HG02678 (cell line): Measurements from ENCODE around the gene INSC.

ENCODE experiments used
- ATAC-seq: cut with Tn5 transposase; IDR thresholded peaks from one replicate; pipeline ENCODE4 v1.9.1; 2021; ENCODE audit warnings: mild to moderate bottlenecking, moderate library complexity; ENCODE audit not compliant: unreplicated experiment

The INSC gene

DNA sequence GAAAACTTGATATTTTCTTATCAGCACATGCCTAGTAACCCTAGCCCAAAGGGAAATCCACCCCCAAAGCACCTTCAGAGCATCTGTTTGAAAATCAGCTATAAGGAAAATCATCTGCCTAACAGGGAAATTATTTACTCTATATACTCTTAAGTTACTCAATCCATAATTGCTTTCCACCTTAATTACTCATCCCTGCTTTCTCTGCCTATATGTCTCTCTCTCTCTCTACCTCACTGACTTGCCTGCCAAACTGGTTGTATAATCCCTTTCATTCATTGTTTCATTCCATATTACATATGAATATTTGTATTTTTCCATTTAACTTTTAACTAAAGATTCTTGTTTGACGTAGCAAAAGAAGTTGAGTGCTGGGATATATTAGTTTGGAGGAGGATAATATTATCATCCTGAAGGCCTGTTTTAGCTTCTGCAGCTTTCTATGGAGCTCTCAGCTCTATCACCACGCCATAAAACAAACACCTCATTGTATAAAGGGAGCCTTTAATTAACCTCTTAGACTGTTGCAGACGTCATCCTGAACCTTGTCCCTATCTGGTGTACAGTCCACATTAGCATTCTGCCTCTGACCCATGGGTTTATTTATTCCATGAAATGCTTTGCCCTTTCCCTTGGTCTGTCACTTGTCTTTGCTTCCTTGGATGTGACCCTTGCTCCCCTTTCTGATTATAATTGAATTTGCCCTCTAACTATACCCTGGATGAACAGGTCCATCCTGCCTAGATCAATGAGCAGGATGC lies 98.9 kb downstream of the INSC start:
- no peak for ATAC-seq

DNA sequence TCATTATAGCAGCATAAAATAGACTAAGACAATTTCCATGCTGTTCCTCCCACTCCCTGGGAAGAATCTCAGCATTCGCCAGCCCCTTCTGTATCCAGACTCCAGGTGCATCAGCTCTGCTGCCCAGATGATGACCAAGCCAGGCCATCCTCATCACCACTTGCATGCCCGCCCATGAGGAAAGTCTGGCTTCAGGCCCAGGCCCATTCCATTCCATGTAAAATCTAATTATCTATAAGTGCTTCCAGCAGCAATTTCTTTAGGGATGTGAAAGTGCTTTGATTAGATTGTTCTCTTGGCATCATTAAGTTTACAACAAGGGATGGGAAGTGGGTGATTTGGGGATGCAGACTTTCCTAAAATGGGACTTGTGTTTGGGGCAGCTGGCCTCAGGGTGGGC lies 100.3 kb downstream of the INSC start:
- no peak for ATAC-seq

DNA sequence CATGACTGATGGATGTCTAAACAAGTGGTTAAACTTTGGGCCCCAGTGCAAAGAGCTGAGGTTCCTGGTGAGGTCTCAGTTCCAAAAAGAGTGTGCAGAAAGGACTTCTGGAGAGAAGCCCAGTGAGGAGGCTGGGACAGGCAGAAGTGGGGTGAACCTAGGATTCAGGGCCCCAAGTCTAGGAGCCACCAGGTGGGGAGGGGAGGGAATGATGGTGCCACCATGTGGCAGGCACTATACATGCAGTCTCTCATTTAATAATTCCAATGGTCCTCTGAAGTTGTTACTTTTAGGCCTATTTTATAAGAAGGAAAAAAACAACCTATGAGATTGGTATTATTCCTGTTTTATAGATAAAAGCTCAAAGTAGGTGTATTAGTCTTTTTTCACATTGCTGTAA lies 102.0 kb downstream of the INSC start:
- peak; percentile 66 for ATAC-seq

DNA sequence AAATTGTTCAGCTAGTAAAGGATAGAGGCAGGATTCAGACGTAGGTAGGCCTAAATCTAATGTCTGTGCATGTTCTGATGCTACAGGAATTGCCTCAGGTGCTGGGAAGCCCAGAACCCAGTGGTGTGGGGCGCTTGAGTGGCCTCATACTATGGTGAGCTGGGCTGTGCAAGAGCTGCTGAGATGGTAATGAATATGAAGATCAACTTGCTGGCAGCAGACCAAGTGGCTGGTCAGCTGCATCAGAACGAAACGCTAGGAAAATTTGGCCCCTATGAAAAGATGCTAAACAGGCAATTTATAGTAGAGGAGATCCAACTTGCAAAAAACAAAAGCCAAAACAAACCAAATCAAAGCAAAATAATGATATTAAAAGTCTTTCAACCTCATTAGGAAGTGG lies 102.7 kb downstream of the INSC start:
- no peak for ATAC-seq

DNA sequence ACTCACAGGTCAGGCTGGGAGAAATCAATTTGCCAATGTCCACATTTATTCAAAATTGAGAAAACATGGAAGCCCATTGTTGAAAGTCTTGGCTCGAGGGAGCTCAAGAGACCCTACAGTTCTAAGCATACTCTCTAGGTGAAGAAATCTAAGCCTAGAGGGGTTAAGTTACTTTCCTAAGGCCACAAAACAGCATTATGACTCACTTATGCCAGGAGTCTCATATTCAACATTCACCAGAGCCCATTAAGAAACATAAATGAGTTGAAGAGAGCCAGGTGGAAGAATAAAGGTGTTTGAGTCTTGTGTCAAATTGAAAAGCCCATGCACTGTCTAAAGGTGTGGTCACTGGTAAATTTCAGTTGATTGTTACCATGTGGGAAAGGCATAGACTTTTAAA lies 108.1 kb downstream of the INSC start:
- no peak for ATAC-seq

DNA sequence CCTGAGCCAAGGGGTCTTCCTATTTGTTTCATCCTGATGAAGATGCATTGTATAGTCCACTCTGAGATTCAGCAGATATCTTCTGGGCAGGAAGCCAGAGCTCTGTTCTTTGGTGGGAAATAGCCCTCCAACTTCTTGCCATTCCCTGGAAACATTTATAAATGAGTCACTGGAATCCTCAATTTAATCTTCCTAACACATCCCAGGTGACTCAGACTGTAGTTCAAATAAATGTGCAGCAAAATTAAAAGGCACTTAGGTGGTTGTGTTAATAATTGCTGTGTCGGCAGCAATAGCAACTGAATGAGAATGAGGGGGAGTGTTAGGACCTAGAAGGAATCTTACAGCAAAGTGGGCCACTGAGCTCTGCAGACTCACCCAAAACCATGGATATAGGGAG lies 108.6 kb downstream of the INSC start:
- no peak for ATAC-seq

DNA sequence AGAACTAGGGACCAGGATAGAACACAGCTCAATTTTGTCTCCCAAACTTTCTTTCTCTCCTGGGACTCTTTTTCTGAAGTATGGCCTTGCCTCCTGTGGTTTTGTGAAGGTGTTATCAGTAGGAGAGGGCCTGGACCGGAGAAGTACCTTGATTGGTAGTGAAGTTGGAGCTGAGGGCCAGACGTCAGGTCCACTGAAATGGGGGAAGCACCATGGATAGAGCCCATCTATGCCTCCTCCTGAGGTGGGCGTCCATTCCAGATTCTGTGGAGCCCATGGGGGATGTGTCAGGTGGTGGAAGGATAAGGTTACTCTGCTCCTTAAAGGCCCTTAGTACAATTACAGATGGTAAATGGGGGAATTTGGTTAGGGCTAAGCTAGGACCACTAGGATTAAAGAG lies 109.7 kb downstream of the INSC start:
- no peak for ATAC-seq

DNA sequence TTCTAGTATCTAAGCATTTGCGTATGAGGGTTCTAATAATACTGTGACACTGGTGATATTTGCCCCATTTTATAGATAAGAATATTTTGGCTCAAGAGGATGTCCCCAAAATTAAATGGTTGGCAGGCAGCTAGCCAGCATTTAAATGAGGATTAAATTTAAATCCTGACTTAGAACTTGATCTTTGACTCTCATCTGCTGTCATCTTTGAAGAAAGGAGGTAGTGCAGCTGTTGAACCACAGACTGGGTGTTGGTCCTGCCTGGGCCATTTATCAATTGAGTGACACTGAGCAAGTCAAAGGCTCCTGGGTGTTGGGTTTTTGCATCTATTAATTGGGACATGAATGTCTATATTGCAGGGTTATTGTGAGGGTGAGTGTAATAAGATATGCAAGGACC lies 112.3 kb downstream of the INSC start:
- ATAC-seq = no peak

DNA sequence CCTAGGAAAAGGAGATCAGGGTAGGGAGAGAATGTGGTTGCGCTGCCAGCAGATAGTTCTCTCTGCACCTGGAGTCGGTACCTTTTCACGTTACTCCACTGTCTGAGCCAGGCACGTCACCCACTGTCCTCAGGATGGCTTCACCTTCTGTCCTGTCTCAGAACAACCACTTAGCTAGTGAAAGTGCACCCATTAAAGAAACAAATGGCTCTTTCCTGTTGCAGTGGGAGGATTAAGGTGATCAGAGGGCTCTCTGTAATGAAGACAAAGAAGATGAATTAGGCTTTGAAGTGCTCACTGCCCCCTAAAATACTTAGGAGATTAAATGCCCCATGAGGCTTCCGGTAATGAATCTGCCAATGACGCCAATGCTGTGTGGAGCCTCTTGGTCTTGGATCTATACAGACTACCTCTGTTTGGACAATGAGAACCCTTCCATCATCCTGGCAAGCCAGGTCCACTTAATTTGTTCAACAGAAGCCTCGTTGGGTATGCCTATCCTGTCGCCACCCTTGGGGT lies 113.7 kb downstream of the INSC start:
- ATAC-seq = no peak

DNA sequence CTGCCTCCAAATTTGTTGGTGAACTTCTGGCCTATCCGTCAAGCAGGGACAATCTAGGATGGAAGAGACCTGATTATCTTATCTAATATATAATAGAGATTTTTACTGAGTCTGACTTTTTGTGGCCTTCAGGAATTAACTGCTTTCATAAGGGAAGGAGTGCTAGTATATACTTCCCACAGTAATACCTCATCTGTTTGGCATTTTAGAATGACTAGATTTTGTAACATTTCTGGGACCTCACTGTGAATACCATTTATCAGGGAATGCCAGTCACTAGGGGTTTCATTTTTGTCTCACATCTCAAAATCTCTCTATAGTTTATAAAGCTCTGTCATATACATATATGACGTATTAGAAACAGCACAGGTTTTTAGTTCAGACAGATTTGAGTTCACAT lies 114.3 kb downstream of the INSC start:
- ATAC-seq = no peak

DNA sequence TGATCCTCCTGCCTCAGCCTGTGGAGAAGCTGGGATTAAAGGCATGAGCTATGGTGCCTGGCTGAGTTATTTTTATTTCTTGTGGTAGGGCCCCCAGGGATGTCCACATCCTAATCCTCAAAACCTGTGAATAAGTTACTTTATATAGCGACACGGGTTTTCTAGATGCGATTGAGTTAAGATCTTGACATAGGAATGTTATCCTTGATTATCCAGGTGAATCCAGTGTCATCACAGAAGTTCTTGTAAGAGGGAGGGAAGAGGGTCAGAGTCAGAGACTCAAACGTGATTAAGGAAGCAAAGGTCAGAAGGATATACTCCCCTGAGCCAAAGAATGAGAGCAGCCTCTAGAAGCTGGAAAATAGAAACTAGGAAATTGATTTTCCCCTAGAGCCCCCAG lies 117.8 kb downstream of the INSC start:
- no peak for ATAC-seq

DNA sequence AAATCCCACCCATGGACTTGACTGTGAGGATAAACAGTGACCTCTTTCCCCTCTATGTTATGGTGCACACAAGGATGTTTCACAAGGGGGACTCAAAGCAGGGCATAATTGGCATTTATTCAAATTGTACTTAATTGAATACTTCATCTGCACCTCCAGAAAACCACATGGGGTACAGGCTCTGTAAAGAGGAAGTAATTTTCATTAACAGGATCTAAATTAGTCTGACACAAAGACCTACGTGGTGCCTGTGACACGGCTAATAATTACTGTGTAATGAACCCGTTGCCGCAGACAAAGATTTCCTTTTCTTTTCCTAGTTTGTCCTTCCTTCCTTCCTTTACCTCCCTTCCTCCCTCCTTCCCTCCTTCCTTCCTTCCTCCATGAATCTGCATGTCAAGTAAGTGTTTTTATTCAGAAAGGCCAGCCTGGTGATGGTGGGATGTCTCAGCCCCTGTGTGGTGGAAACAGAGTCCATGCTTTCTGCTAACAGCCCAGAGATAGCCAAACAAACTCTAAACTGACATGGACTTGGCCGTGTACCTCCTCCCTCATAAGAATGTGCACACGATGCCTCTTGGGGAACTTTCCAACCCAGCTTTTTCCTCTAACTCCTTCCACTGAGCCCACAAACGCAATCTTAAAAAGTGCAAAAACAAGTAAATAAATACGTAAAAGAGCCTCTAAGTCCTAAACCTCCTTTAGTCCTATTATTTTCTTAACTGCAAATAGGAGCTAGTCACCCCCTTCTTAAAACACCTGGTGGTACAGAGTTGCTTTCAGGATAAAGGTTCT lies 118.8 kb downstream of the INSC start:
- no peak for ATAC-seq

DNA sequence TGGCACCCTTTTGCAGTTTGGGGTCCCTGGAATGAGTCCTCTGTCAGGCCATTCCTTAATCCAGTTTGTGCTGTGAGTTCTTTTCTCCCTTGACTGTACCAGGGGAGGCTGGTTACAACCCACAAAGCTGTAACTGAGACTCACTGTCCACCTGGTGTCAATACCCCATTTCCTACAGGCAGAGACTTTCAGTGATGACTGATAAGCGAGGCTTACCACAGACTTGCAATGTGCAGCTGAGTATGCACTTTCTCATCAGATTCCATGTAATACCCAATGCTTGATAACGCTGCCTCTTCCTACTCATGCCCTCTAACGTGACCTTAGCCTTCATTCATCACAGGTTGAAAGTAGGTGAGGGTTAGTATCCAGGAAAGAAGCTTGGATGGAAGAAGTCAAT lies 120.1 kb downstream of the INSC start:
- no peak for ATAC-seq

DNA sequence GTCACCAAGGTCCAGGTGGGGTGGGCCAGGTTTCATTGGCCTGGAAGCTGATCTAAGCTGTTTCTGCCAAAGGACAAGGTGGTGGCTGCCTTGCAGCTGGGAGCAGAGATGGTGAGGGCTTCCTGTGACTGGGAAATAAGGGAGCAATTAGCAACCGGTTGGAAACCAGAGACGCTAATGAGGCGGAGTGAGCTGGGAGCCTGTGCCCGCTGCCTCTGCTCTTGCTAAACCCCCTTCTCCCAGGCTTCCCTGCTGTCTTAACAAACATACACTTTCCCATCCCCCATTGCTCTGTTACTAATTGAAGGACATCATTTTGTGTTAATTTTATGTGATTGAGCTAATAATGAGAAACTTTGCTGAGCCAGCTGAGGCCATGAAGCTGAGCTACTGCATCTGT lies 121.8 kb downstream of the INSC start:
- ATAC-seq = no peak

DNA sequence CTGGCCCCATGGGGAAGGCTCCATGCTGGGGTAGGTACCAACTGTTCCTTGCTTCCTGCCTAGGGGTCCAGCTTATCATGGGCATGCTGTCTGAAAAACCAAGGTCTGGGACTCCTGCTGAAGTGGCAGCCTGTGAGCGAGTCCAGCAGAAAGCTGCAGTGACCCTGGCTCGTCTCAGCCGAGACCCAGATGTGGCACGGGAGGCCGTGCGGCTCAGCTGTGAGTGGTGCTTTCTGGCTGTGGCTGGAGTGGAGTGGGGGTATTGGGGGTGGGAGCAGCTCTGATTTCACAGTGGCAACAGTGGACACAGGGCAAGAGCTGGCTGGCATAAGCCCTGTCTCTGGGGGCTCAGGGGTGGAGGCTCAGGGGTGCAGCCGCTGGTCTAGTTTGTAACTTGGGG lies 124.1 kb downstream of the INSC start:
- ATAC-seq = no peak

DNA sequence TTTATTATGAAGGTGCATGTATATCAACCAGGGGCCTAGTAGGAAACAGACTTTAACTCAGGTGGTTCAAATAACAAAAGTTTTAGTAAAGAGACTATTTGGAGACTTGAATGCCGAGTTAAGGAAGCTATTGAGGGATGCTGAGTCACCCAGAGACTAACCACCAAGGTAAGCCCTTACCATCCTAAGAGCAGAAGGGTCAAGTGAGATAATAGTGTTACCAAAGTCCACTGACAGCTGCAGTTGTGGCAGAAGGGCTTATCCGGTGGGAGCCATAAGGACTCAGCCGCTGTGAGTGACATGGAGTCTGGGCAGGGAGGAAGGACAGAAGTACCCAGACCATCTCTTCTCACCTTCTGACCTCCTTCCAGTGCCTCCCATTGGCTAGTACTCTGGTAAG lies 134.0 kb downstream of the INSC start:
- no peak for ATAC-seq

DNA sequence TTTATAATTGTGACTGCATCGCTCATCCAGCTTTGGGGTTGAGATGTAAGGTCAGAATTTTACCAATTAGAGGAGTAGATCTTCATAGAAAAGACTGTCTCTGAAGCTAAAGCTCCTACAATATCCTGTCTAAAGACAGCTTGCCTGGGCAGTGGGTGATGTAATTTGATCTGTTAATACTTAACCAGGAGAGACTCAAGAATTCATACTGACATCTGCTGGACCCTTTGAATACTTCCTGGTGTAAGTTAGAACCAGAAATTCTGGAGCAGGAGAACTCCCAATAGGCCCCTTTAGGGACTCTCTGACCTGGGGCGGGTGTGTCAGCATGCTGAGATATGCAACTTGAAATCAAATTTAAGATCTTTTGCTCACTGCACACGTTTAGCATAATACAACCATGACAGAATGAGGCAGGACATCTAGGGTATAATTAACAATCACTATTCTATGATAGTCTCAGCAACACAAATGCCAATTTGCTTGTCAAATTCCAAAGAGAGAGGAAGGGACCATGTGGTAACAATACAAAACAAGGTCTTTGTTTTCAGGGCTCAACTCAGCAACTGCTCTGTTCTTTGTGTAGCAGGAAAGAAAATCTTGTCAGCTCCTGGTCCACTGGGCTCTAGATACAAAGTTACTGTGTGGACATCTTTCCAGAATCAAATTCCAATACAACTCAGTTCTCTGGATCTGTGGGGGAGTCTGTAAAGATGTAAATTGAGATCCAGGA lies 143.9 kb downstream of the INSC start:
- ATAC-seq = peak; percentile 60

DNA sequence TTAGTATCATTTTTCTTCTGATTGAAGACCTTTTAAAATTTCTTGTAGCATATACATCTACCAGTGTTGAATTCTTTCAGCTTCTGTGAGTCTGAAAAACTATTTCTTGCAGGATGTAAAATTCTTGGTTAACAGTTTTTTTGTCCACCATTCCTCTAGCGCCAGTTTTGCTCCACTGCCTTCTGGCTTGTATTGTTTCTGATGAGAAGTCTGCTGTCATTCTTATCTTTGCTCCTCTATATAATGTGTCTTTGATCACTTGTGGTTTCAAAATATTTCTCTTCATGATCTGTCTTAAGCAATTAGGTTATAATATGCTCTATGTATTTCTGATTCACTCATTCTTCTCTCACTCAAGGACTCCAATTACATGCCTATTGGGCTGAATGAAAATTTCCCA lies 152.3 kb downstream of the INSC start:
- no peak for ATAC-seq

DNA sequence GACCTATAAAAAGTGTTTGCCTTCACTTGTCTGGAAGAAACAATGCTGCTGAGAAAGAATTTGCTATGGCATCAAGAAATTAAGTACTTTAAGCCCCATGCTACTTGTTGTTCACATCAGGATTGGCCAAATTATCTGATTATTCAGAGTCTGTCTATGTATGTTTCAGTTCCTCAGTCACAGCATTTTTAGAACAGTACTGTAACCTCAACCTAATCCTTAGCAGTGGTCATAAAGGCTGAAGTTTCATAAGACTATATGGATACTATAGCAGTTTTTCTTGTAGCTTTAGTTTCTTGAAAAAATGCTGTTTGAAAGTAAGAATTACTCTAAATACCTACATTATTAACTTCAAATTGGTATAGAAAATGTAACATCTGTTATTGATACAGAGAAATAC lies 153.9 kb downstream of the INSC start:
- no peak for ATAC-seq

DNA sequence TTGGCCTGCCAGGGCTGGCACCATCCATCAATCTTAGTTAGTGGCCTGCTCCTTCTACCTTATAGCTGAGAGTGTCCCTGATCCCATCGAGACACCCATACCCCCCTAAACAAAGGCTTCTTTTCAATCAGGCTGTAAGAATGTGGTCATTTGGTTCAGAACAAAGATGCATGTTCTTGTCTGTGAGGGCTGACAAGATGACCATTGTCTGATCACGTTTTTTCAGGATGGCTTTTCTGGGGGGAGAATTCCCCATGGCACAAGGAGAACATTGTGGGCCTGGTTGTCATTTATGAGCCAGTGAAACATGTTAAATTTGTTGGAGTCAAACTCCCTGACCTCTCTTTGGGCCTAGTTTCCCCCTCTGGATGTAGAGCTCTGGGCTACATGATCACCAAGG lies 160.4 kb downstream of the INSC start:
- ATAC-seq = no peak

DNA sequence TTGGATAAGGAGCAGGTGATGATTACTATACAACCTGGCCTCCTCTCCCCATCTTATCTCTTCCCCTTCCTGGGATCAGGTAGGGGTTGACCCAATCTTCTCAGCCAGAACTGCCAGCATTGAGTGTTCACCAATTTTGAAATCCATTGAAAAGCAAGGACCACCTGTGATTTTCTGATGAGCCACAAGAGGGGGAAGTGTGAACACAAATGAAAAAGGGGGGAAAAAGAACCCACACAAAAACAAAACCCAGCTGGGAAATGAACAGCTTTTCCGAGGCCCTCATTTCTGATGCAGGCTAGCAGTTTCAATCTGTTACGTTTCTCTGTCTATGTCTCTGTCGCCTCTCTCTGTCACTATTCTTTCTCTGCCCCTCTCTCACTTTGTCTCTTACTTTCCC lies 161.9 kb downstream of the INSC start:
- ATAC-seq = no peak

DNA sequence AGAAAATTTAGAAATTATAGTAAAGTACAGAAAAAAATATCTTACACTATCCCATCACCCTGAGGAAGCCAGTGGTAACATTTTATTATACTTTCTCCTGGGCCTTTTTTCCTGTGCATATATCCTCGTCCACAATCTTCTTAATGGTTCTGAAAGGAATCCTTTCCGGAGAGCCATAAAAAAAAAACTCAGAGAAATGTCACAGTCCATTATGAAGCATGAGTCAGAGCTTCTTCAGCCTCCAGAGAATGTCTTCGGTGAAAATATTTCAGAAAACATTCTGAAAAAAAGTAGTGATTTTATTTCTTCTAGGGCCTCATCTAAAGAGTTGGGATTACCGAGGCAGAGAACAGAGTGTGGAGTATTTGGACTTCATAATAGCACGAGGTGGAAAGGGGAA lies 163.4 kb downstream of the INSC start:
- no peak for ATAC-seq
